Lower lobe of right lung (tissue), 2 donors: ENCODE data around the gene PSMD13. TPM values are rescaled to one million over a fixed set of nuclear protein-coding genes. Genes with fewer than 3 reads are reported as not detected.
A peak's percentile ranks its signal among the peaks of the same experiment; 100 is the strongest.

Experiments
- ATAC-seq, 2 donors: fragments of 200-7000 bp; cut with Tn5 transposase; one replicate each; pipeline ENCODE4 v1.9.1; 2020 to 2022; ENCODE audit warnings: mild to moderate bottlenecking in 2 of 2, moderate library complexity in 2 of 2
- DNase-seq: peaks from one replicate; pipeline ENCODE4 v3.0.0-alpha.2; 2020
- H3K27ac ChIP-seq: fragments of 200-600 bp; one replicate; pipeline ENCODE4 v1.8.0; 2022
- H3K27me3 ChIP-seq: fragments of 200-600 bp; one replicate; pipeline ENCODE4 v1.8.0; 2022; ENCODE audit warnings: low read depth
- H3K36me3 ChIP-seq: fragments of 200-600 bp; one replicate; pipeline ENCODE4 v1.8.0; 2022; ENCODE audit warnings: mild to moderate bottlenecking
- H3K4me1 ChIP-seq: fragments of 200-600 bp; one replicate; pipeline ENCODE4 v1.8.0; 2022
- H3K4me3 ChIP-seq: fragments of 200-600 bp; one replicate; pipeline ENCODE4 v1.8.0; 2022; ENCODE audit warnings: mild to moderate bottlenecking
- H3K9me3 ChIP-seq: fragments of 200-600 bp; one replicate; pipeline ENCODE4 v1.8.0; 2022
- intact Hi-C: fragments of 100-400 bp; cut with DNase I; formaldehyde crosslinking; loops from one replicate; pipeline ENCODE4 v1.11.0; 2022
- total RNA-seq: library from RNA; stranded (reverse); fragmentation: NEBNext Ultra II Directional; extraction: Animal tissue kit (Norgen Biotek cat#: 25700); gene quantifications from one replicate; pipeline ENCODE4 v1.2.1, GENCODE V29; 2021
- TF ChIP-seq, protein P1 (sequence below): fragments of 200-600 bp; IDR thresholded peaks from one replicate; pipeline ENCODE4 v1.8.0; 2022; ENCODE audit warnings: antibody characterized with exemption, mild to moderate bottlenecking
- donor health status: DM: no; HTN: yes; CAD: no; lungs with severe emphysema.

Gene PSMD13
- total RNA-seq, 1 donor from 2014 or later, result 89.5 TPM

GRCh38 chr11:207863-208180 lies 29.0 kb upstream of the PSMD13 start:
- DNase-seq (no peak), ATAC-seq (peak; percentile 9 to 27)
- Histone ChIP-seq H3K27ac (peak overlapping the region; percentile 99), H3K9me3 (no peaks in the 10 kb centered on the region), H3K4me3 (peak overlapping the region; percentile 74), H3K27me3 (no peaks in the 10 kb centered on the region), H3K4me1 (peaks cover 46% of the 10 kb centered on the region), H3K36me3 (peaks cover 67% of the 10 kb centered on the region)
- TF ChIP-seq, protein P1, sequence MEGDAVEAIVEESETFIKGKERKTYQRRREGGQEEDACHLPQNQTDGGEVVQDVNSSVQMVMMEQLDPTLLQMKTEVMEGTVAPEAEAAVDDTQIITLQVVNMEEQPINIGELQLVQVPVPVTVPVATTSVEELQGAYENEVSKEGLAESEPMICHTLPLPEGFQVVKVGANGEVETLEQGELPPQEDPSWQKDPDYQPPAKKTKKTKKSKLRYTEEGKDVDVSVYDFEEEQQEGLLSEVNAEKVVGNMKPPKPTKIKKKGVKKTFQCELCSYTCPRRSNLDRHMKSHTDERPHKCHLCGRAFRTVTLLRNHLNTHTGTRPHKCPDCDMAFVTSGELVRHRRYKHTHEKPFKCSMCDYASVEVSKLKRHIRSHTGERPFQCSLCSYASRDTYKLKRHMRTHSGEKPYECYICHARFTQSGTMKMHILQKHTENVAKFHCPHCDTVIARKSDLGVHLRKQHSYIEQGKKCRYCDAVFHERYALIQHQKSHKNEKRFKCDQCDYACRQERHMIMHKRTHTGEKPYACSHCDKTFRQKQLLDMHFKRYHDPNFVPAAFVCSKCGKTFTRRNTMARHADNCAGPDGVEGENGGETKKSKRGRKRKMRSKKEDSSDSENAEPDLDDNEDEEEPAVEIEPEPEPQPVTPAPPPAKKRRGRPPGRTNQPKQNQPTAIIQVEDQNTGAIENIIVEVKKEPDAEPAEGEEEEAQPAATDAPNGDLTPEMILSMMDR, result no peak
- intact Hi-C loops, result no loop called here

GRCh38 chr11:208181-208916 lies 28.4 kb upstream of the PSMD13 start:
- ATAC-seq (peak; percentile 86), DNase-seq (peak; percentile 91)
- Histone ChIP-seq H3K4me1 (peaks cover 42% of the 10 kb centered on the region), H3K9me3 (no peaks in the 10 kb centered on the region), H3K27me3 (no peaks in the 10 kb centered on the region), H3K4me3 (peak overlapping the region; percentile 74), H3K27ac (peak overlapping the region; percentile 99), H3K36me3 (peaks cover 67% of the 10 kb centered on the region)
- intact Hi-C loops, result no loop called here
- TF ChIP-seq, protein P1, result no peak

GRCh38 chr11:208917-209260 lies 27.9 kb upstream of the PSMD13 start:
- Histone ChIP-seq H3K27me3 (no peaks in the 10 kb centered on the region), H3K27ac (peak overlapping the region; percentile 99), H3K4me1 (peaks cover 42% of the 10 kb centered on the region), H3K36me3 (peaks cover 67% of the 10 kb centered on the region), H3K4me3 (peak overlapping the region; percentile 74), H3K9me3 (no peaks in the 10 kb centered on the region)
- DNase-seq, result no peak
- TF ChIP-seq, protein P1, result no peak
- intact Hi-C loops, result no loop called here
- ATAC-seq, result peak in 1 of 2 donors; percentile 2

GRCh38 chr11:209275-210121 lies 27.3 kb upstream of the PSMD13 start:
- Histone ChIP-seq H3K4me1 (peaks cover 42% of the 10 kb centered on the region), H3K27me3 (no peaks in the 10 kb centered on the region), H3K9me3 (no peaks in the 10 kb centered on the region), H3K4me3 (peak overlapping the region; percentile 74), H3K27ac (peak overlapping the region; percentile 99), H3K36me3 (peaks cover 67% of the 10 kb centered on the region)
- ATAC-seq, result no peak
- TF ChIP-seq, protein P1, result no peak
- no peak for DNase-seq
- intact Hi-C loops, result no loop called here

DNA sequence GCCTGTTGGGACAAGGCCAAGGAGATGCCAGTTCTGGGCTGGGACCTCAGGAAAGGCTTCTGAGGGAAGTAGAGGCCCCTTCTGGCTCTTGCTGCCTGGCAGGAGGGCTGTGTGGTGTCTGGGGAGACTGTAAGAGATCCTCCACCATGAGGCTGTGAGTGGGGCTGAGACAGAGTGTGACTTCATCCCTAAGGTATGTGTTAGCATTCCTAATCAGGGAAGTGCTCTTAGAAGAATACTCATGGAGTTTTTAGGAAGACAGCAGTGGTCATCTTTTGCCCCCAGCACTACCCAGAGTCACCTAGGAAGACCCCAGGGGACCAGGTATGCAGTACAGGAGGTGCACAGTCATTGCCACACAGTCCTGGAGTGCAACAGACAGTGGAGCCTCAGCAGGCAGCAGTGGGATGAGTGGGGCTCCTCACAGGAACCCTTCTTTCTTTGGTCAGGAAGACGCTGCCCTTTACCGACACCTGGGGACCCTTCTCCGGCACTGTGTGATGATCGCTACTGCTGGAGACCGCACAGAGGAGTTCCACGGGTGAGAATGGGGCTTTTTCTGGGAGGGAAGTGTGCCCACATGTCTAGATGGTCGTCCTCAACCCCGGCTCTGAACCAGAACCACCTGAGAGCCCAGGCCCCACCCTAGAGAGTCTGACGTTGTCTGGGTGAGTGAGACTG lies 26.5 kb upstream of the PSMD13 start:
- TF ChIP-seq, protein P1, result no peak
- peaks cover 67% of the 10 kb centered on the region for H3K36me3 ChIP-seq

More for the DNA sequence above, 26.5 kb upstream of the PSMD13 start:
- Histone ChIP-seq H3K4me3 (peak overlapping the region; percentile 74), H3K27me3 (no peaks in the 10 kb centered on the region), H3K27ac (peak overlapping the region; percentile 99), H3K4me1 (peaks cover 39% of the 10 kb centered on the region), H3K9me3 (no peaks in the 10 kb centered on the region)
- DNase-seq (no peak), ATAC-seq (no peak)
- intact Hi-C loops, result no loop called here
